HepG2 (cell line): ENCODE measurements around the gene LASP1. TPM values are rescaled to one million over a fixed set of nuclear protein-coding genes. Genes with fewer than 3 reads are reported as not detected.

Source experiments
- EHMT2 ChIP-seq: fragments of 200-600 bp; sonication (generic); IDR thresholded peaks from 2 replicates; pipeline ENCODE4 v1.7.0; 2017; ENCODE audit warnings: antibody characterized with exemption, low read depth, low read length, borderline replicate concordance
- GFI1 ChIP-seq: sonication (generic); formaldehyde crosslinking; IDR thresholded peaks from 2 replicates; pipeline ENCODE4 v1.5.0; 2020; ENCODE audit warnings: missing genetic modification reagents, mild to moderate bottlenecking, borderline replicate concordance
- HCFC1 ChIP-seq: fragments of 150-350 bp; IDR thresholded peaks from 2 replicates; pipeline ENCODE4 v1.6.1; 2014; ENCODE audit warnings: low read depth, low read length
- HMG20B ChIP-seq: conservative IDR thresholded peaks from 2 replicates; pipeline ENCODE4 v1.6.1; 2016; ENCODE audit warnings: missing genetic modification reagents, missing compliant biosample characterization
- HNF4G ChIP-seq, 2 experiments: sonication (generic) in 1 of 2; formaldehyde crosslinking in 1 of 2; IDR thresholded peaks; 2 replicates each; pipeline versions ENCODE4 v1.4.0 to v1.6.1; 2011 to 2020; ENCODE audit warnings: borderline replicate concordance in 2 of 2, low read depth in 2 of 2, mild to moderate bottlenecking in 2 of 2, low read length in 1 of 2, missing genetic modification reagents in 1 of 2, moderate library complexity in 1 of 2
- MED13 ChIP-seq: sonication (generic); formaldehyde crosslinking; IDR thresholded peaks from 2 replicates; pipeline ENCODE4 v1.5.0; 2020; ENCODE audit warnings: missing genetic modification reagents
- SP2 ChIP-seq: sonication (generic); formaldehyde crosslinking; IDR thresholded peaks from 2 replicates; pipeline ENCODE4 v1.5.1; 2020; ENCODE audit warnings: mild to moderate bottlenecking, missing genetic modification reagents
- TBX2 ChIP-seq: sonication (generic); formaldehyde crosslinking; IDR thresholded peaks from 2 replicates; pipeline ENCODE4 v1.5.0; 2020; ENCODE audit warnings: missing genetic modification reagents, mild to moderate bottlenecking, borderline replicate concordance
- ZBTB7A ChIP-seq: sonication (generic); formaldehyde crosslinking; IDR thresholded peaks from 2 replicates; pipeline ENCODE4 v1.8.0; 2022; ENCODE audit warnings: mild to moderate bottlenecking, missing genetic modification reagents
- ZIK1 ChIP-seq: sonication (generic); formaldehyde crosslinking; IDR thresholded peaks from 2 replicates; pipeline ENCODE4 v1.5.0; 2020; ENCODE audit warnings: mild to moderate bottlenecking, low read depth, missing genetic modification reagents, borderline replicate concordance
- ZNF143 ChIP-seq: sonication (generic); formaldehyde crosslinking; IDR thresholded peaks from 2 replicates; pipeline ENCODE4 v1.4.0; 2020; ENCODE audit warnings: missing genetic modification reagents
- ZNF329 ChIP-seq: sonication (generic); formaldehyde crosslinking; IDR thresholded peaks from 2 replicates; pipeline ENCODE4 v1.9.0; 2021; ENCODE audit warnings: low read depth, mild to moderate bottlenecking, missing genetic modification reagents
- ZNF331 ChIP-seq: sonication (generic); formaldehyde crosslinking; IDR thresholded peaks from 2 replicates; pipeline ENCODE4 v1.4.0; 2020; ENCODE audit warnings: missing genetic modification reagents
- ZNF430 ChIP-seq: sonication (generic); formaldehyde crosslinking; IDR thresholded peaks from 2 replicates; pipeline ENCODE4 v1.9.0; 2021; ENCODE audit warnings: mild to moderate bottlenecking, missing genetic modification reagents
- ZSCAN21 ChIP-seq: sonication (generic); formaldehyde crosslinking; IDR thresholded peaks from 2 replicates; pipeline ENCODE4 v1.8.0; 2022; ENCODE audit warnings: mild to moderate bottlenecking, missing genetic modification reagents, moderate library complexity, borderline replicate concordance
- polyA plus RNA-seq, 8 experiments: library from polyadenylated mRNA; depleted of rRNA in 3 of 8; stranded (reverse) in 7 of 8; unstranded in 1 of 8; fragments of >200 nt; fragmentation: Illumina TruSeq in 4 of 8; extraction: Trizol in 4 of 8; gene quantifications; 2 replicates each; pipeline versions ENCODE4 v1.2.1 to v1.2.3, GENCODE V29; 2011 to 2016; ENCODE audit warnings: low read depth in 4 of 8, missing spikeins in 1 of 8, mixed read lengths in 1 of 8; ENCODE audit not compliant: insufficient read depth in 1 of 8
- total RNA-seq, 5 experiments: library from RNA; depleted of rRNA; stranded (reverse); fragments of >200 nt; fragmentation: Illumina TruSeq; extraction: Trizol; gene quantifications; 2 replicates each; pipeline ENCODE4 v1.2.3, GENCODE V29; 2016; ENCODE audit warnings: low read depth in 1 of 5
- TF ChIP-seq, protein P1 (sequence below): sonication (generic); formaldehyde crosslinking; IDR thresholded peaks from 2 replicates; pipeline ENCODE4 v1.5.0; 2020; ENCODE audit warnings: mild to moderate bottlenecking, missing genetic modification reagents
- TF ChIP-seq, protein P2 (sequence below): sonication (generic); formaldehyde crosslinking; IDR thresholded peaks from 2 replicates; pipeline ENCODE4 v1.4.0; 2020; ENCODE audit warnings: missing genetic modification reagents
- TF ChIP-seq, protein P3 (sequence below): sonication (generic); formaldehyde crosslinking; IDR thresholded peaks from 2 replicates; pipeline ENCODE4 v1.4.0; 2020; ENCODE audit warnings: missing genetic modification reagents, borderline replicate concordance
- TF ChIP-seq, protein P4 (sequence below): sonication (generic); formaldehyde crosslinking; IDR thresholded peaks from 2 replicates; pipeline ENCODE4 v1.5.1; 2020; ENCODE audit warnings: mild to moderate bottlenecking, missing genetic modification reagents, moderate library complexity

LASP1 gene
- total and polyA plus RNA-seq, 2 of the 13 experiments (the other 11 are each of a cell fraction or from before 2014, with no cell fraction given), result 70.1 to 97.0 TPM

DNA sequence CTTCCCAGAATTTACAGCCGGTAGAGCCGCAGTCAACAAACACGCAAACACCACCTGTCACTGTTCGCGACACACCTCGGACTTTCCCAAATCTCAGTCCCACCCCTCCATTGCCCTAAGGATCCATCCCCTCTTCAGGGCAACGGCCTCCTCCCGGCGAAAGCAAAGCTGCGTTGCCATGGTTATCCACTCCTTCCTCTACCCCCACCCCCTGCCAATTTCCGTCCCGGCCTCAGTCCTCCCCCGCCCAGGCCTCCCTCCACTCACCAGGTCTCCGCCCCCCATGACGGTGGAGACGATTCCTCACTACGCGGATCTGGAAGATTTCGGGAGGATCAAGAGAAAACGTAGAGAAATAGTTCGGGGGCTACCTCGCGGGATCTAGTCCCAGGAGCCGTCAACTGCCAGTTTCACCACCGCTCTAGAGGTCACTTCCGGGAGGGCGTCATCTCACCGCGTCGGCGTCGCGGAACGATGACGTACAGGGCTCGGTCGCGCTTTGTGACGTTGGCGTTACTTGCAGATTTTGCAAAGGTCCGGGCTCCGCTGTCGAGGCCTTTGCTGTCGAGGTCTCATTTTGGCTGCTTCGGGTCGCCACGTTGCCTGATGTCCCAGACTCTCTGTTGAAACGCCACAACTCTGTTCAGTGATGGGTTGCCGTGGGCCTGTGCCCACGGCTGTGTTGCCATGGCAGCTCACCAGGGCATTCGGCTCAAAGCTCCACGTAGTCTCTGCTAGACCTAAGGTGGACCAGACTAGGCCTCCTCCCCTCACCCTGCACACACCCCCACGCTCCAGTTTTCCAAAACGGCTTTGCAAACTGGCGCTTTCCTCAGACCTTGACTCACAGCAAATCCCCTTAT, 44.7 kb upstream of the LASP1 start, which contains the start of gene CWC25 (continued):
- TF ChIP-seq, protein P1, sequence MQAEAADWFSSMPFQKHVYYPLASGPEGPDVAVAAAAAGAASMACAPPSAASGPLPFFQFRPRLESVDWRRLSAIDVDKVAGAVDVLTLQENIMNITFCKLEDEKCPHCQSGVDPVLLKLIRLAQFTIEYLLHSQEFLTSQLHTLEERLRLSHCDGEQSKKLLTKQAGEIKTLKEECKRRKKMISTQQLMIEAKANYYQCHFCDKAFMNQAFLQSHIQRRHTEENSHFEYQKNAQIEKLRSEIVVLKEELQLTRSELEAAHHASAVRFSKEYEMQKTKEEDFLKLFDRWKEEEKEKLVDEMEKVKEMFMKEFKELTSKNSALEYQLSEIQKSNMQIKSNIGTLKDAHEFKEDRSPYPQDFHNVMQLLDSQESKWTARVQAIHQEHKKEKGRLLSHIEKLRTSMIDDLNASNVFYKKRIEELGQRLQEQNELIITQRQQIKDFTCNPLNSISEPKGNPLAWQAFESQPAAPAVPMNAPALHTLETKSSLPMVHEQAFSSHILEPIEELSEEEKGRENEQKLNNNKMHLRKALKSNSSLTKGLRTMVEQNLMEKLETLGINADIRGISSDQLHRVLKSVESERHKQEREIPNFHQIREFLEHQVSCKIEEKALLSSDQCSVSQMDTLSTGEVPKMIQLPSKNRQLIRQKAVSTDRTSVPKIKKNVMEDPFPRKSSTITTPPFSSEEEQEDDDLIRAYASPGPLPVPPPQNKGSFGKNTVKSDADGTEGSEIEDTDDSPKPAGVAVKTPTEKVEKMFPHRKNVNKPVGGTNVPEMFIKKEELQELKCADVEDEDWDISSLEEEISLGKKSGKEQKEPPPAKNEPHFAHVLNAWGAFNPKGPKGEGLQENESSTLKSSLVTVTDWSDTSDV (CRISPR knock-in tag), result peak; percentile 97
- TF ChIP-seq TBX2 (CRISPR knock-in tag) (peak; percentile 85), ZNF331 (CRISPR knock-in tag) (peak; percentile 92; the same call in 1 of the 2 replicates), HNF4G (IDR thresholded peaks at IDR 0.05; ENCODE audit: borderline replicate concordance, low read depth, low read length) (peak; percentile 68; the same call in 1 of the 2 replicates), HNF4G (CRISPR knock-in tag; IDR thresholded peaks at IDR 0.05; ENCODE audit: borderline replicate concordance, low read depth) (peak; percentile 69; the same call in 1 of the 2 replicates), ZSCAN21 (peak; percentile 93; the same call in 1 of the 2 replicates), SP2 (CRISPR knock-in tag) (peak; percentile 75), GFI1 (CRISPR knock-in tag) (peak; percentile 87), ZNF430 (CRISPR knock-in tag) (peak; percentile 98; the same call in 1 of the 2 replicates), ZNF143 (CRISPR knock-in tag) (peak; percentile 81), ZBTB7A (CRISPR knock-in tag) (peak; percentile 80; the same call in 1 of the 2 replicates), EHMT2 (no peak), ZNF329 (CRISPR knock-in tag) (peak; percentile 86), HCFC1 (peak; percentile 99), MED13 (no peak), HMG20B (CRISPR knock-in tag) (no peak; the same call in 1 of the 2 replicates), ZIK1 (CRISPR knock-in tag) (peak; percentile 78)
- TF ChIP-seq, protein P2, sequence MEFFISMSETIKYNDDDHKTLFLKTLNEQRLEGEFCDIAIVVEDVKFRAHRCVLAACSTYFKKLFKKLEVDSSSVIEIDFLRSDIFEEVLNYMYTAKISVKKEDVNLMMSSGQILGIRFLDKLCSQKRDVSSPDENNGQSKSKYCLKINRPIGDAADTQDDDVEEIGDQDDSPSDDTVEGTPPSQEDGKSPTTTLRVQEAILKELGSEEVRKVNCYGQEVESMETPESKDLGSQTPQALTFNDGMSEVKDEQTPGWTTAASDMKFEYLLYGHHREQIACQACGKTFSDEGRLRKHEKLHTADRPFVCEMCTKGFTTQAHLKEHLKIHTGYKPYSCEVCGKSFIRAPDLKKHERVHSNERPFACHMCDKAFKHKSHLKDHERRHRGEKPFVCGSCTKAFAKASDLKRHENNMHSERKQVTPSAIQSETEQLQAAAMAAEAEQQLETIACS (CRISPR knock-in tag), result no peak
- TF ChIP-seq, protein P3, sequence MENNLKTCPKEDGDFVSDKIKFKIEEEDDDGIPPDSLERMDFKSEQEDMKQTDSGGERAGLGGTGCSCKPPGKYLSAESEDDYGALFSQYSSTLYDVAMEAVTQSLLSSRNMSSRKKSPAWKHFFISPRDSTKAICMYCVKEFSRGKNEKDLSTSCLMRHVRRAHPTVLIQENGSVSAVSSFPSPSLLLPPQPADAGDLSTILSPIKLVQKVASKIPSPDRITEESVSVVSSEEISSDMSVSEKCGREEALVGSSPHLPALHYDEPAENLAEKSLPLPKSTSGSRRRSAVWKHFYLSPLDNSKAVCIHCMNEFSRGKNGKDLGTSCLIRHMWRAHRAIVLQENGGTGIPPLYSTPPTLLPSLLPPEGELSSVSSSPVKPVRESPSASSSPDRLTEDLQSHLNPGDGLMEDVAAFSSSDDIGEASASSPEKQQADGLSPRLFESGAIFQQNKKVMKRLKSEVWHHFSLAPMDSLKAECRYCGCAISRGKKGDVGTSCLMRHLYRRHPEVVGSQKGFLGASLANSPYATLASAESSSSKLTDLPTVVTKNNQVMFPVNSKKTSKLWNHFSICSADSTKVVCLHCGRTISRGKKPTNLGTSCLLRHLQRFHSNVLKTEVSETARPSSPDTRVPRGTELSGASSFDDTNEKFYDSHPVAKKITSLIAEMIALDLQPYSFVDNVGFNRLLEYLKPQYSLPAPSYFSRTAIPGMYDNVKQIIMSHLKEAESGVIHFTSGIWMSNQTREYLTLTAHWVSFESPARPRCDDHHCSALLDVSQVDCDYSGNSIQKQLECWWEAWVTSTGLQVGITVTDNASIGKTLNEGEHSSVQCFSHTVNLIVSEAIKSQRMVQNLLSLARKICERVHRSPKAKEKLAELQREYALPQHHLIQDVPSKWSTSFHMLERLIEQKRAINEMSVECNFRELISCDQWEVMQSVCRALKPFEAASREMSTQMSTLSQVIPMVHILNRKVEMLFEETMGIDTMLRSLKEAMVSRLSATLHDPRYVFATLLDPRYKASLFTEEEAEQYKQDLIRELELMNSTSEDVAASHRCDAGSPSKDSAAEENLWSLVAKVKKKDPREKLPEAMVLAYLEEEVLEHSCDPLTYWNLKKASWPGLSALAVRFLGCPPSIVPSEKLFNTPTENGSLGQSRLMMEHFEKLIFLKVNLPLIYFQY, result peak; percentile 71; the same call in 1 of the 2 replicates
- TF ChIP-seq, protein P4, sequence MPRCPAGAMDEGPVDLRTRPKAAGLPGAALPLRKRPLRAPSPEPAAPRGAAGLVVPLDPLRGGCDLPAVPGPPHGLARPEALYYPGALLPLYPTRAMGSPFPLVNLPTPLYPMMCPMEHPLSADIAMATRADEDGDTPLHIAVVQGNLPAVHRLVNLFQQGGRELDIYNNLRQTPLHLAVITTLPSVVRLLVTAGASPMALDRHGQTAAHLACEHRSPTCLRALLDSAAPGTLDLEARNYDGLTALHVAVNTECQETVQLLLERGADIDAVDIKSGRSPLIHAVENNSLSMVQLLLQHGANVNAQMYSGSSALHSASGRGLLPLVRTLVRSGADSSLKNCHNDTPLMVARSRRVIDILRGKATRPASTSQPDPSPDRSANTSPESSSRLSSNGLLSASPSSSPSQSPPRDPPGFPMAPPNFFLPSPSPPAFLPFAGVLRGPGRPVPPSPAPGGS (CRISPR knock-in tag), result peak; percentile 93
